ENCODE data around the gene C1QTNF5.
A peak's percentile ranks its signal among the peaks of the same experiment; 100 is the strongest.

C1QTNF5 gene

DNA sequence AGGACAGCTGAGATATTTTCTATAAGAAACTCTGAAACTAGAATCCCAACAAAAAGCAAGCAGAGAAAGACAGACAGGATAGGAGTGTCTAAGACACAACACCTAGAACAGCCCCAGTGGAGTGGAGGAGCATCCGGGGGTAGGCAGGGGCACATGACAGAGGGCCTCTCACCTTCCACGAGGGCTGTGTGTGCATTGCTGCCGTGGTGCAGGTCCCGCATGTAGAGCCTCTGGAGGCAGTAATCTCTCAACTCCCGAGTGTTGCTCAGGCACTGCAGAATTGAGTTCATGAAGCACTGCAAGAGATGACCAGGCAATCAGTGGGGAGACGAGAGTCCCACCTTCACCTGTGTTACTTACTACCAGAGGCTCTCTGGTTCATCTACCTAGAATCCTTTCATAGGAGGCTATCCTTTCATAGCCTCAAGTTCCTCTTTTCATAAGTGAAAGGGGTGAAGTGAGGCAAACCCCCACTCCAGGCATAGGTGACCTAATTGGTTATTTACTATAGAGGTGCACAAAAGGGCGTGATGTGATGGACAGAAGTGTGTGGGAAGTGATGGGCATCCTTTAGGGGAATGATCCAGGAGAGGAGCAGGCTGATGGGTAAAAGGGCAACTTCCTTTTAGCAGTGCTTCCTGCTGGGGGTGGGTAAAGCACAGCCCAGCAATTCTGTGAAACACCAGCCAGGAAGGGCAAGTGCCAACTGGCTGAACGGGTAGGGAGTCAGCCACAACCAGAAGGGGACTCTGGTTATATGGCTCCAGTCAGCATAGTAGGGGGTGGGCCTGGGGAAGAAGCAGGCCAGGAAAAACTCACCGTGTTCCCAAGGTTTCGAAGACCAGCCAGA is 18.9 kb upstream of the C1QTNF5 start:
- no peak for DNase-seq (ENCODE audit: low read depth in 3 of 3)

- DNase-seq (ENCODE audit: low read depth in 3 of 3) = no peak
These were observed 16.4 kb upstream of the C1QTNF5 start for GRCh38 chr11:119357074-119357473.

DNA sequence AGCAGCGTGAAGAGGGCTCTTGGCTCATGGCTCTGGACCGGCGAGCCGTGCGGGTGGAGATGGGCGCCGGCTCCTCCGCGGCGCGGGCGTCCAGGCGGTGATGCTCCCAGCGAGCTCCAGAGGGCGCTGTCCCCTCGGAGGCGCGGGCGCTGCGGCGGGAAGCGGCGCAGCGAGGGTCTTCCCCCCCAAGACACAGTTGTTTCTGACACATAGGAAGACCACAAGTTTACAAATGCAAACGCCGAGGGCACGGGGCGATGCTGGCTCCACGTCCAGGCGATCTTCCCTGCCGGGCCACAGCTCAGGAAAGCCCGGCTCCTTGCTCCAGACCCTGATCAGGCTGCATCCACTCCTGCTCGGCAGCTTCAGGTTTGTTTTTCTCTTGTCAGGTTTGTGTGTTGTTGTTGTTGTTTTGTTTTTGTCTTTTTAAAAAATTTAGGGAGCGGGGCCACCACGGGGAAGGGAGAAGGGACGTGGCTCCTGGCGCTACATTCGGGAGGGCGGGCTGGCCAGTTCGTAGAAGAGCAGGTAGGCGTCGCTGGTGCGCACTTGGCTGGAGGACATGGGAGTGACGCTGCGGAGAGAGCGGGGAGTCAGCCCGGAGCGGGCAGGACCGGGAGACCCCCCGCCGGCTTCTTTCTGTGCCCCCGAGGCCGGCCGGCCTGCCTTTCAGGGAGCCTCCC is 15.8 kb upstream of the C1QTNF5 start:
- peak; percentile 46 to 74 (median 57) for DNase-seq (ENCODE audit: low read depth in 3 of 3)

DNA sequence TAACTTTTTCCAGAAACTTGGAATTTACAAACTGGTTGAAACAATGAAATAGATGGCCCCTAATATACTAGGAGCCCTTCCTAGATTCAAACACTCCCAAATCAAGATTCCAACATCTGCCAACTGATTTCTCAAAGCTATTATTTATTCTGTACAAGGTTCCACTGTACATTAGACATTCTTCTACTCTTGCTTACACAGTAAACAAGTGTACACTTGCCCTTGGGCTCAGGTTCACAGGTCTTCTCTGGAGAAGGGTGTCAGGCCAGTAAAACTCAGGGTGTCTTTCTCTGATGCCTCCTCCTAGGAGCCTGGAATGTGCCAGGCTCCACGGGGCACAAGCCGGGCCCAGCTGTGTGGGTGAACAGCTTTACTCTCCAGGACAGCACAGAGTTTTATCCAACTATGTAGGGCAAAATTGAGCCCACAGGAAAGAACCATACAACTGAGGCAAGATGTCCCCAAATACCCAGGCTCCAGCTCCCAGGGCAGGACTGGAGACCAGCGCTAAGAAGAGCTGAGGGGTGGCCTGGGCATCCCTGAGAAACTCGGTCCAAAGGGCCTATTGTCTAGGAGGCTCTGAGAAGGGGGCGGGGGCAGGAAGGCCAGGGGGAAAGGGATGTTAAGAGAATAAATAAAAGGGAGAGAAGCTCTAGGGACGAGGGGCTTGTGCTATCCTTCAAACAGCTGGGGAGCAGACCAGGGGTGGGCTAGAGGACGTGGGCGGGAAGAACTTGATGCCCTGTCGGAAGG is 14.6 kb upstream of the C1QTNF5 start:
- DNase-seq (ENCODE audit: low read depth in 3 of 3) = no peak

DNA sequence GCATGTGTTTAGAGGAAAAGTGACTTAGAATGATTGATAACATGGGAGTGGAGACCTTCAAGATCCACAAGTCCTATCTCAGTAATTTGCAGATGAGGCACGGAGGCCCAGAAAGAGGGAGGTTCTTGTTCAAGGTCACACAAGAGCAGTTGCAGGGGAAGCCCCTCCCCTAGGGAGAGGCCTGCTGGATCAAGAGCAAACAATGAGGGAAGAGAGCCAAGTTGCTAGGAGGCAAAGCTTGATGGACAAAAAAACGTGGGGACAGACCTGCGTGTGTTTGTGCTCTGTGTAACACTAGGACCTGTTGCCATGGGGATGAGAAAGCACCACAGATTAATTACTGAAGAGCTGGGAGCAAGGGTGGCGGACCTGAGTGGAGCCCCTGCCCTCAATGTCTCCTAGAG is 12.2 kb upstream of the C1QTNF5 start:
- DNase-seq (ENCODE audit: low read depth in 3 of 3) = no peak

- DNase-seq (ENCODE audit: low read depth in 3 of 3) = no peak
These were observed 10.5 kb upstream of the C1QTNF5 start for GRCh38 chr11:119351232-119351631.

DNA sequence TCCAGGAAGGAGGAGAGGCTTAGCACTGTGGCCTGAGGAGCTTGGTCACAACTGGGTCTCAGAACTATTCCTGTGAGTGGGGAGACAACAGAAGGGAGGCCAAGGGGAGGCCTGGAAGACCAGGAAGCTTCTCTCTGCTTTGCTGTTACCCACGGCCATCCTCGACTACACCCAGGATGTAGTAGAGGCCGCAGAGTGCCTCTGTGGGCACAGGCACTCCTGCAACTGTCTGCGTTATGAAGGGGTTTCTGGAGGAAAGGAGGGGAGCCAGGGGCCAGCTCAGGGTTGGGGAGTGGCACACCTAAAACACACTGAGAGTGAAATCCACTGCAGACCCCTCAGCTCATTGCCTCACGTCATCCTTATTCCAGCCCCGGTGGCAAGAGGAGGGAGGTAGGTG is 9.6 kb upstream of the C1QTNF5 start:
- DNase-seq (ENCODE audit: low read depth in 3 of 3) = no peak

- DNase-seq (ENCODE audit: low read depth in 3 of 3) = no peak
These were observed 7.4 kb upstream of the C1QTNF5 start for GRCh38 chr11:119347940-119348605.

GRCh38 chr11:119347242-119347641 is 6.6 kb upstream of the C1QTNF5 start:
- no peak for DNase-seq (ENCODE audit: low read depth in 3 of 3)

DNA sequence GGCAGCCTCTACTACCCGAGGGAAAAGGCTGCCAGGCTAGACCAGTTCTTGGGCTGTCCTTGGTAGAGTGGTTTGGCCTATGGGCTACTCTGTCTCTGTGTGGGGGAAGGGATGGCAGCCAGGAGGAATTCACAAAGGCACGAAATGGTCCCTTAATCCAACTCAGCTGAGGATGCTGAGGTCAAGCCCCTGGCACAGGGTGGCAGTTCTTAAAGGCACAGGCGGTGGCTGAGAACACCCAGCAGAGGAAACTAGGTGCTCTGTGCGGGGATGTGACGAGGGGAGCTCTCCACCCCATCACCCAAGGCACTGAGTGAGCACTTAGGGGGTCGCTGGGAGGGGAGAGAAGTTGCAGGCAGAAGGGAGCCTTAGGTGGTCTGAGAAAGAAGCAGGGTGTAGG is 5.9 kb upstream of the C1QTNF5 start, which contains the start of gene MFRP:
MFRP (minus strand) TSS at position 101 of the 400 bp plus-strand sequence. CDS start 192 bp downstream, outside the sequence.
- DNase-seq (ENCODE audit: low read depth in 3 of 3) = no peak

GRCh38 chr11:119345685-119346084 is 5.0 kb upstream of the C1QTNF5 start:
- DNase-seq (ENCODE audit: low read depth in 3 of 3) = no peak

DNA sequence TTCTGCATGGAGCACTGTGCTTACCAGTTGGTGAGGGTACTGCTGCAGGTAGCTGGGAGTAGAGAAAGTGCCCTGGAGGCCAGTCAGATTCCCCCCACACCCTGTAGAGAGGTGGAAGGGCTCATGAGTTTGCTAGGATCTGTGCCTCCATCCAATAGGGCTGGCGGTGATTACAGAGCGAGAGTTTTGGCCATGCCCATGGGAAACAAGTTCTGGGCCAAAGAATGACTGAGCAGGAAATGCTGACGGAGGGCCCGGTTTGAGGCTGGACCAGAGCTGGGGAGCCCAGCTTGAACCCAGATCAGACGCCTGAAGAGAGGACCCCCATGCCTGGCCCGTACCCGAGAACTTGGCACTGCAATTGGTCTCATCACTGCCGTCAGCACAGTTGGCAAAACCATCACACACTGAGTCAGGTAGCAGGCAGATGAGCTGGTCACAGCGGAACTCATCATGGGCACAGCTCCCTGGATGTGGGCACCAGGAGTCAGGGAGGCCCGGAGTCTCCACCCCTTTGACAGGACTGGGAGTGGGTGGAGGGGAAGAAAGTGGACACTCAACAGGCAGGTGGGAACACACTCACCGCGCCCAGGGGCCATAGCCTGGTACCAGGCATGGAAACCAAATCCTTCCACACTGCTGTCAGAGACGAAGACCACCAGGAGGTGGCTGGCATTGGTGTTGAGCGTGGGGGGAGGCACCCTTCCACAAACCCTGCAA is 3.8 kb upstream of the C1QTNF5 start:
- no peak for DNase-seq (ENCODE audit: low read depth in 3 of 3)

GRCh38 chr11:119343726-119344125 is 3.0 kb upstream of the C1QTNF5 start:
- DNase-seq (ENCODE audit: low read depth in 3 of 3) = no peak

DNA sequence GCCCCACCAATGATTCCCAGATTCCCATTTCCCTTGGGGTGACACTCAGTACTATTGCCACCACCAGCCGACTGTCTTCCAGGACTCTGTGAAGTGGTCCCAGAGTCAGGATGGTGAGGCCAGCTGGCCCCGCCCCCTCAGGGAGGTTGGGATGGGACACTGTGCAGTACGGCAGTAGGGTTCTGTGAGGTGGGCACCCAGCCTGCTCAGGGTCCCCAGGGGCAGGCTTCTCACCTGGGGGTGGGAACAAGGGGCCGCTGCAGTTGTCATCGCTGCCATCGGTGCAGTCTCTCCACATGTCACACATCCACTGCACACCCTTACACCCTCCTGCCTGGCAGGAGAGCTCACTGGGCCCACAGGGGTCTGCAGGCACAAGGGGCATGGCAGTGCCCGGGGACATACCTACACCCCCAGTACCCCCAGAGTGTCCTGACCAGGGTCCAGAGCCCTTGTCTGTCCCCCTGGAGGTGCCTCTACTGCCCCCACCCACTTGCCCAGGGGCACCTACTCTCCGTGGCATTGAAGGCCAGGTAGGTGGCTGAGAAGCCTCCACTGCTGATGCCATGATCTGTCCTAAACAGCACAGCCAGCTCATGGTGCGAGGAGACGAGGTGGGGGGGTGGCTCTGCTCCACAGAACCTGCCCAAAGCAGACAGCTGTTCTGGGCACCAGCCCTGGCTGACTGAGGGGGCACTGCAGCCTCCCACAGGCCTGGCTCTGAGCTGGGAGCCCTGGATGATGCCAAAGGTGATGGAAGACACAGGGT is 1.9 kb upstream of the C1QTNF5 start:
- DNase-seq (ENCODE audit: low read depth in 3 of 3) = no peak

- no peak for DNase-seq (ENCODE audit: low read depth in 3 of 3)
These were observed 1.3 kb upstream of the C1QTNF5 start for GRCh38 chr11:119342023-119342300.

- no peak for DNase-seq (ENCODE audit: low read depth in 3 of 3)
These were observed 739 bp upstream of the C1QTNF5 start for GRCh38 chr11:119341222-119342022.

DNA sequence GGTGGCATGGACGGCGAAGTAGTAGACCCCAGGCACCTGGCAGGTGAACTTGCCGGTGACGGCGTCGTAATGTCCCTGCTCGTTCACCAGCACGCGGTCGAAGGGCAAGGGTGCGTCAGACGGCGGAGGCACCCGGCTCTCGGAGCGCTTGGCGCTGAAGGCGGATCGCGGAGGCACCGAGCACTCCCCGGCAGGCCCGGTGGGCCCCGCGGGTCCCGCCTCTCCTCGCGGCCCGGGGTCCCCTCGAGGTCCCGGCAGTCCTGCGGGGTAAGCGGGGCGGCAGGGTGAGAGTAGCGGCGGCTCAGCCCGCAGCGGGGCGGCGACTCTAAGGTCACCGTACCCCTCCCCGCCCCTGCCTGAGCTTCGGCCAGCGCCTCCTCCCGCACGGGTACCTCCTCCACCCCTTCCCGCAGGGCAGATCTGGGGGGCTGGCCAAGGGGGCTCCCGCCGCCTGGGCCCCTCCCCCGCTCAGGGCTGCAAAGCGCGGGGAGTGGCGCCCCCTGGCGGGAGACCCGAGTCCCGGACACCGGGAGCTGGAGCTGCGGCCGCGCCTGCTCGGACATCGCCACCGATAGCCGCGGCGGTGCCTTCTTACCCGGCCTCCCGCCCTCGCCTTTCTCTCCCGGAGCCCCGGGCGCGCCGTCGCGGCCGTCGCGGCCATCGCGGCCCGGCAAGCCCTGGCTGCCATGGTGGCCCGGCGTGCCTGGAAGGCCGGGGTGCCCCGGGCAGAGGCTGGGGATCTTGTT is 921 bp downstream of the C1QTNF5 start:
- DNase-seq (ENCODE audit: low read depth in 3 of 3) = no peak

GRCh38 chr11:119338965-119339588 is 1.6 kb downstream of the C1QTNF5 start:
- no peak for DNase-seq (ENCODE audit: low read depth in 3 of 3)
